Stimulated activated CD8-positive, alpha-beta memory T cell treated with anti-CD3 and anti-CD28 coated beads, Interleukin-7, amount 100 ng/mL, for 24 hours (primary cell): ENCODE data around the gene ENOSF1.
"Not testable (repeated sequence)": the region's sequence is repeated elsewhere in the genome, so short reads cannot be mapped to it uniquely, and the experiment has no call there.

Experiments
- DNase-seq: peaks from one replicate; pipeline ENCODE4 v3.0.0-alpha.2; 2020; ENCODE audit warnings: low read depth

ENOSF1 gene

DNA sequence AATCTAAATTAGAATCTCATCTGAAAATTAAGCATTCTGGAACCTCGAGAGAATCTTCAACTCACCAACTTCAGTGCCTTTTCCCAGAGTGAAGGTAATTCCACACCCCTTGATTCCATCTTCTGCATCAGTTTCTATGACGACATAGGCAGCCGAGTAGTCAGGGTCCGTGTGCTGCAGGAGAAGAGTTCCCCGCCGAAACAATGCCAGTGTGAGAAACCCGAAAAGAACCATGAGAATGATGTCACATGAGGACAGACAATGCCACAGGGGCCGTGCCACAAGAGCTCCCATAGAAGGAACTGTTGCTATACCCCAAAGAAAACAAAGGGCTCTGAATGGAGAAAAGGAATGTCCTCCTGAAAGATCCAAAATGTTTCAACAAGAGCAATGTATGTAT, 6.0 kb downstream of the ENOSF1 start:
- DNase-seq, result no peak

DNA sequence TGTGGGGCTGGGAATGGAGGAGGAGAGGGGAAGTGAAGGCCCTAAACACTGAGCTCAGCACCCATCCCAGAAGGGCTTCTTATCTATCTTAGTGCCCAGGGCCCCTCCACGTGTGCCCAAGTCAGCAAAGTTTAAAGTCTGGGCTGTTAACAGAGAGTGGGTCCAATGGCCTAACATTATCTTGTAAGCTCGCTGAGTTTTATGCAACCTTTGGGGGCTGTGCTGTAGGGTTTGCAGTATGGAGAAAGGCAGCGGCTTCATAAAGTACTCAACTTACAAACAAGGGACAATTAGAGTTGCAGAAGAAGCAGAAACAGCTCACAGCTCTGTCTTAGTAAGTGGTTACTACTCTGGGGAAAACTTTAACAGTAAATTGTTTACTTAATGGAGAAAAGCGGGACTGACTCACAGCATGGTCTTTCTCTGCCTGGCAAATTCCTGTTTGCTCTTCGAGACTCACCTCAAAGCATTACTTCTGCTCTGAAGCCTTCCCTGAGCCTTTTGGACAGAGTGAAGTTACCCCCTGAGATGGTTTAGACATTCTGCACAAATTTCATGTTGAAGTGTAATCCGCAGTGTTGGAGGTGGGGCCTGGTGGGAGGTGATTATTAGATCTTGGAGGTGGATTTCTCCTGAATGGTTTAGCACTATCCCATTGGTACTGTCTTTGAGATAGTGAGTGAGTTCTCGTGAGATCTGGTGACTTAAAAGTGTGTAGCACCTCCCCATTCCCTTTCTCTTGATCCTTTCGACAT, 9.0 kb downstream of the ENOSF1 start:
- no peak for DNase-seq

DNA sequence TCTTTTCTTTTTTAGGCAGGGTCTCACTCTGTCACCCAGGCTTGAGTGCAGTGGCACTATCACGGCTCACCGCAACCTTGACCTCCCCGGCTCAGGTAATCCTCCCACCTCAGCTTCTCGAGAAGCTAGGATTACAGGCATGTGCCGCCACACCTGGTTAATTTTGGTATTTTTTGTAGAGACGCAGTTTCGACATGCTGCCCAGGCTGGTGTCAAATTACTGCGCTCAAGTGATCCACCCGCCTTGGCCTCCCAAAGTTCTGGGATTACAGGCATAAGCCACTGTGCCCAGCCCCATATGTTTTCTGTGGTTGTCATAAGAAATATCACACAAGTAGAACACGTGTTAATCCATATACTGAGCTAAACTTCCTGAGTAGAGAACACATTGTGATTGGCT, 14.6 kb downstream of the ENOSF1 start:
- no peak for DNase-seq

DNA sequence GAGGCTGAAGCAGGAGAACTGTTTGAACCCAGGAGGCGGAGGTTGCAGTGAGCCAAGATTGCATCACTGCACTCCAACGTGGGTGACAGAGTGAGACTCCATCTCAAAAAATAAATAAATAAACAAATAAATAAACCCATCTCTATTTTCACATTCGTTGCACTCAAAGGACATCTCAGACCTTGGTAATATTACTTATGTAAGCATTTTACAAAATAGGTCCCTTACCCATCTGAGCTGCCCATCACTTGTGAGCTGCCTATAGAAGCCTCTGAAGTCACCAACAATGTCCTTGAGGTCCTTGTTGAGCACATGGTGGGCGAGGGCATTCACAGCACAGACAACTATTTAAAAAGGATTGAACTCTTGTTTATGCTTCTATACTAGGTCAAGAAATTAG, 15.4 kb downstream of the ENOSF1 start:
- no peak for DNase-seq

DNA sequence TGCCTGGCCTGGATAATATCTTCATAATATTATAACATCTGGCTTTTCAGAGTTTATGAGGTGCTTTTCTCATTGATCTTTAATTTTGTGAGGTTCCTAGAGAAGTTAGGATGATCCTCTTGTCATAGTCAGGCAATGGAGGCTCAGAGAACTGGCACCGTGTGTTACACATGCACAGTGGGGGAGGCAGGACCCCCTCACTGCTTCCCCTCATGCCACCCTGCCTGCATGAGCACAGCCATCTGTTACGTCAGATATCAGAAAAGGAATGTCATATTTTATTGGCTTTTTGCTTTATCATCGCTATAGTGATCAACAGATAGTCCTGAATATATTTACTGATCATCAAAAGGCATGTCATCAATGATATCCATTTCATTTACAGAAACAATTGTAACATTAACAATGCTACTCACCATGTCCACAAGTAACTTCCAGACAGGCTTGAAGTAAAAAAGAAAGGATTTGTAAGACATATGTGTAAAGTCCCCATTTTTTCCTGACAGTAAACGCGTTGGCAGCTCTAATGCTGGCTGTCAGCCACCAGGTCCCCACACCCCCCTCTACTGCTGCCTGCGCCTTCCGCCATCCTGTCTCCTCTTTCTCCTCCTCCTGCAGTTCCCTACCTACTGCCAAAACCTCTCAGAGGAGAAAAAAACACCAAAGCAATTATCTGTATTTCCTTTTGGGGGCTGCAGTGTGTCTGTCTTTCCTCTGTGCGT, 18.8 kb downstream of the ENOSF1 start:
- no peak for DNase-seq

DNA sequence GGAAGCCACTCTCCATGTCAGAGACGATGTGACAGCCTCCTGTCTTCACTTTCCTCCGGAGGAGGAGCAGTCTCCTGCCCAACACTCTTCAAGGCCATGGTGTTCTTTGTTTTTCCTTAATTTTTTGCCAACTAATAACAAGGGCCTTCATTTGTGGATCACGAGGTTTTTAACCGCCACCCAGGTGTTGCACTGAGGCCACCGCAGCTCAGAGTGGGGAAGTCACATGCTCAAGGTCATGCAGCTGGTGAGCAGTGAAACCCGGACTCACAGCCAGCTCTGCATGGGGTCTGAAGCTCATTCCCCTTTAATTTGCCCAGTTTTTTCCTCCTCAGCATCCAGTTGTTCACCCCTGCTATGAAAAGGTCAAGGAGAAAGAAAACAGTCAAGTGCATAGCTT, 19.6 kb downstream of the ENOSF1 start:
- DNase-seq, result no peak

DNA sequence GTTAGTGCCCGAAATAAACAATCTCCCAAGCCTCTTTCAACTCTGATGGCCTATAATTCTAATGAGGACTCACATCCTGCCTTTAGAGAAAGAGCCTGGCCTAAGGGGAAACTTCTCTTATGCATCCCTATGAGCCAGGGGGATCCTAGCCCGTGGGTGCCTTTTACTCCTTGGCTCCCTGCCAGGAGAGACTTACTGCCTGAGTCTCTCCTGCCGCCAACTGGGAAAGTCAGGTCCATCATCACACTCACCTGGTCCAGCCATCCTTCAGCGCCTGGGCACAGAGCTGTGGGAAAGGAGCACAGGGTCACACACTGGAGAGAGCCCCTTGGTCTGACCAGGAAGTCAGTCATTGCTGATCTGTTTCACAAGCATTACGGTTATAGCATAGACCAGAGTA, 24.1 kb downstream of the ENOSF1 start:
- no peak for DNase-seq

DNA sequence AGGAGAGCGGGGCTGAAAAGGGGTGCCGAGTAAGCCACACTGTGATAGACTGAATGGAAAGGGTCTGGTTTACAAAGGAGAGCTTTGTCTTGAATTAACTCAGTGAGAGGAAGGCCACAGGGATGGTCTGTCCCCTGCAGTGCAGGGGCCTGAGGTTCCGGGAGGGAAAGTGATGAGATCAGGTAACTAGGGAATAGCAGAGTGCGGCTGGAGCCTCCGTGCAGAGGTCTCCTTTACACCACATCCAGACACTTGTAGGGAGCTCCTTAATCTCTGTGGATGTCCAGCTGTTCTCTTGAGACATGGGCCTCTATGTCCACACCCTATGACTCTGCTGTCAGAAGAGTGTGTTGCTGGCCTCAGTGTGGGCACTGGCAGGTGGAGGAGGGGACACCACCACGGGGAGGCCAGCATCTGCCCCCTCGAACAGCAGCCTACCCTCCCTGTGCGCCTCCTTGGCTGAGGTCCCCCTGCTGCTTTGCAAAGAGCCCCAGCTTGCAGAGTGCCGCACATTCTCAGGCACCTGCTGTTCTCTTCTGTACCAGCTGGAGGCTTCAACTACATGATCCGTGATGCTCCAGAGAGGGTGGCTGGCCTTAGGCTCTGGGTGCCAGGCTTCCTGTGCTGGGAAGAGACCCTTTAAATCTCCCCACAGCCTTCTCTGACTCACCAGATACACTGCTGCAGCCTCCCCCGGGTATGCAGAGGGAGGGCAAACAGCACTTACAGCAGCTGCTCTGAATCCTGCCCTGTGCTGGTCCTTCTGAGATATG, 25.9 kb downstream of the ENOSF1 start:
- DNase-seq, result no peak

DNA sequence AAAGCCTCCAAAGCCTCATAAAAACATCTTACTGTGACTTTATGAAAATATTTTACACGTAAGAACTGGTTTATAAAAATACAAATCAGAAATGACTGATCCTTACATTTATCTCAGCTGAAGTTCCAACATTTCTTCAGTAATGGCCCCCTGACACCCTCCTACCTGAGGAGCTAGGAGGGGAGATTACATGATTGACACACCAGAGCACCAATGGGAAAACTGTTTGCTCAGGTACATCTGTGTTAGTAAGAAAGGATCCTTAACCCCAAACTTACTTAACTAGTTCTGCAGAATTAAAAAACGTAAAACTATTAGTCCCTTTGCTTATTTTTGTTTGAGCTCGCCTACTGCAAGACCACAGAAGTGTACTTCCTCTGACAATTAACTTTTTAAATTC, 27.0 kb downstream of the ENOSF1 start:
- DNase-seq, result no peak

DNA sequence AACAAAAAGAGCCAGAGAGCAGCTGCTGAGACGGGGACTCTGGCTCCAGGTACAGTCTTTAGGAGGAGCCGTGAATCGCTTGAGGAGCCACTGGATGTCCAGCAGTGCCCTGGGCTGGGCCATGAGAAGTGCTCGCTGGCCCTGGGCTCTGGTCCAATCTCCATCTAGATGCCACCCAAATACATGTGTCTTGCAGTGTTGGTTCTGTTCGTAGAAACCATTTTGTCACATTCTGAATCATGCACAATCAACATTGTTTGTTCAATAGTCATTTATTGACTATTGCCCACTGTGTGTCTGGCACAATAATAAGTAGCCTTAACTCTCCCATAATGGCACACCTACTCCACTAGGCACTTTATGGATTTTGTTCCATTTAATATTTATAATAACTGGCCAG, 28.9 kb downstream of the ENOSF1 start:
- no peak for DNase-seq

DNA sequence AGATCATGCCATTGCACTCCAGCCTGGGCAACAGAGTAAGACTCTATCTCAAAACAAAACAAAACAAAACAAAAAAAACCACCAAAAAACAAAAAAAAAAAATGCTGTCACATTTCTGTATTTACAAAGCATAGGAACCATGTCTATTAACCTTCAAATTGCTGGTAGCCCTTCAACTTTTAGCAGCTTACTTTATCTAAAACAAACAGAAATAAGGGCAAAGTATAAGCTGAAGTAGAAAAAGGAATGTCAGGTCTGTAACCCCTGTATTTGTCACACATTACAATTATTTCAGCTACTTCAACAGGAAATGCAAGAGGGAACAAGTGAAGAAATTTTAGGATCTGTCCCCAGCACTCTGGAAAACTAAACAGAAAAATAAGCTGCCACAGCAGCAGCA, 29.6 kb downstream of the ENOSF1 start:
- no peak for DNase-seq

DNA sequence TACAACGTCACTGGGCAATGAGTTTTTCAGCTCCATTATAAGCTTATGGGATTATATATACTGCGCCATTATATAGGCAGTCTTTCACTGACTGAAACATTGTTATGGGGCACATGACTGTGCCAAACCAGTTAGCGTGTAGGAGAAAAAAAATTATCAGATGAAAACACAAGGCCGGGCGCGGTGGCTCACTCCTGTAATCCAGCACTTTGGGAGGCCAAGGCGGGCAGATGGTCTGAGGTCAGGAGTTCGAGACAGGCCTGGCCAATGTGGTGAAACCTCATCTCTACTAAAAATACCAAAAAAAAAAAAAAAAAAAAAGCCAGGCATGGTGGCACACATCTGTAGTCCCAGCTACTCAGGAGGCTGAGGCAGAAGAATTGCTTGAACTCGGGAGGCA, 30.0 kb downstream of the ENOSF1 start:
- DNase-seq, result not testable (repeated sequence)

DNA sequence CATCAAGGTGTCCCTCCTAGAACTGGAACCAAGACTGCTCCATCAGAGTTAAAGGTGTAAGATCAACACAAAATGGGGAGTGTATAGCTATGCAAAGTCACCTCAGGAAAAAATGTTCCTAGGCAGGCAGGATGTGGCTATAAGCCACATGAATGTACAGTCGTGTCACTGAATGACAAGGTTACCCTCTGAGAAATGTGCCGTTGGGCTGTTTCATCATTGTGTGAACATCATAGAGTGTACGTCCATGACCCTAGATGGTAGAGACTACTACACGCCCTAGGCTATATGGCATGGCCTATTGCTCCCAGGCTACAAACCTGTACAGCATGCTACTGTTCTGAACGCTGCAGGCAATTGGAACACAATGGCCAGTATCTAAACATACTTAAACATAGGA, 30.4 kb downstream of the ENOSF1 start:
- no peak for DNase-seq

DNA sequence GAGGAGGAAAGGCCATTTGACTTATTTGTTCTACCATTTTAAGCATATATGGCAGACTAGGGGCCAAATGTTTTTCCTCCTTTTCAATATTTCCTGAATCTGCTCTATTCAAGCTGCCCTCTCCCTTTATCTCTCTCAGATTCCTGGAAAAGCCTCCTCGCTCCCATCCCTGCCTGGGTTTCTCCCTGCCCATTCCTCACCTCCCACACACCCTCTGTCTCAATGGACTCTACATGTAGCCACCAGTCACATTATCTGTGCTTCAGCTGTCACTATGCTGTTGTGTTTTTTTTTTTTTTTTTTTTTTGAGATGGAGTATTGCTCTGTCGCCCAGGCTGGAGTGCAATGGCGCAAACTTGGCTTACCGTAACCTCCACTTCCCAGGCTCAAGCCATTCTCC, 32.0 kb downstream of the ENOSF1 start:
- DNase-seq, result no peak

DNA sequence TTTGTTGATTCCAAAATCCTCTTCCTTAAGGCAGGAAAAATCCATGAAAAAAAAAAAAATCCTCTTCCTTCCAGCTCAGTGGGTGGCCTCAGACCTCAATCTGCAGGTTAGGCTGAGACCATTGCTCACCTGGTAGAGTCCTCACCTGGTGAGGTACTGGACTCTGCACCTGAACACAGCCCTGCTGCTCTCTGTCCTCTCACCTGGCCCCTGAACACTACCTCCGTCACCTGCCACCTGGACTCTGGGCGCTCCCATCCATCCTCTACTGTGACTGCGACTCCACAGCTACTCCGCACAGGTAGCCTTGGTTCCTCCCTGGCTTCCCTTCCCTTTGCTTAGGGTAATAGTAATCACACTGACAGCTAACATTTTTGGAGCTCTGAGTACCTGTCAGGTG, 32.9 kb downstream of the ENOSF1 start:
- DNase-seq, result no peak

DNA sequence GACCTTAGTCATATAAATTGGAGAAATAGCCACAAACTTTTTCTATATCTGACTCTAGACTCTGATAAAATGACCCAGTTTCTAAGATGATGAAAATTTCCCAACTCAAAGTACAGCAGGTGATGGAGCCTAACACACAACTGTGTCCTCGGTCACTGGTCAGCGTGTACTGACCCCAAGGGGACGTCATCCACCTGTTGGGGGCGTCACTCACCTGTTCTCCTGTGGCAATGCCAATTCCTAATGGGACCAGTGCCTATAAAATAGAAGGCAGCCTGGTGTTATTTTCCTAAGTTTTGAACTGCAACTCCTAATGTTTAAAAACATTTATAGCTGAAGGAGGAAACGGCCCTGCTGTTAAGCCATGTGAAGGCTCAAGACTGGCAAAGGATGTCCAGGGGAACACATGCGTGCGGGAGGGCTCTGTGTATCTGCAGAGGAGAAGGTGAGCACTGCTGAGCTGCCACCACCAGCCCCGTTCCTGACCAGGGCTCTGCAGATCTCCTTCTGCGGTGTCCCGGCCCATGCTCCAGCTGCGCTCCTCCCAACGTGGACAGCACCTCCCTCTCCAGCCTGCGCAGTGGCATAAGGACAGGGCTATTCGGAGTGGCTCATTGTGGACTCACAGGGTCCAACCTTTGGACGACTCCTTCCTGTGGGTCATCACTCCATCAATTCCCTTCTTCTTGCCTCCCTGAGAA, 33.8 kb downstream of the ENOSF1 start:
- no peak for DNase-seq

DNA sequence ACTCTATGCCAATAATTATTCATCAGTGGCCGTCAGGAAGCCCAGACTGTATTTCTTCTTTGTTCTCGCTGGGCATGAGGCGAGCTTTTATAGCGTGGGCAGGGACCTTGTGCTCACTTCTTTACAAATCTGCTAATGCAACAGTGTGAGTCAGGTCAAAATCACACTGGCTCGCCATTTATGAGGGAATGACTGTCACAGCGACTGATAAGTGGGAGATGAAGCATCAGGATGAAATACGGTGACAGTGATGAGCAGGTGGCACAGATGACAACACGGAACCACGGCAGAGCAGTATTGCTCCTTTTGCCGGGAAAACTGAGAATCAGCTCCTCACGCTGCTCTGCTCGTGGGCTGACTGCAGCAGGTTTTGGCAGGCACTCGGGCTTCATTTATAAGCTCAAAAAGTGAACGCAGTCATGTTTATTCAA, 34.5 kb downstream of the ENOSF1 start:
- DNase-seq, result no peak

DNA sequence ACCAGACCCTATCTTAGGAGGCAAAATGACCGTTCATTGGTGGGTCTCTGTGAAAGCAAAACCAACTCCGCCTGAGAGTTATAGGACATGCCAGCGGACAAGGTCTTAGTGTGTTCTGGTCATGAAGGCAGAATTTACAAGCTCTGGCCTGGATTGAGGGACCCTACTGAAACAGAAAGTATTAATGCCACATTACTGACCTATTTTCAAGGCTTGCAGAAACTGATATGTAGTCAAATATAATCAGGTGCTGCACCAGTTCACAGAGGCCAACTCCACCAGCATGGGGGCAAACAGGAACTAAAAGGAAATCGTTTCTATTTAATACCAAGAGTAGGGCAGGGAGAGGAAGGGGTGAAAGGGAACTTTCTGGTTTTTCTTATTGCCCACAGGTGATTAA, 35.3 kb downstream of the ENOSF1 start:
- DNase-seq, result no peak

DNA sequence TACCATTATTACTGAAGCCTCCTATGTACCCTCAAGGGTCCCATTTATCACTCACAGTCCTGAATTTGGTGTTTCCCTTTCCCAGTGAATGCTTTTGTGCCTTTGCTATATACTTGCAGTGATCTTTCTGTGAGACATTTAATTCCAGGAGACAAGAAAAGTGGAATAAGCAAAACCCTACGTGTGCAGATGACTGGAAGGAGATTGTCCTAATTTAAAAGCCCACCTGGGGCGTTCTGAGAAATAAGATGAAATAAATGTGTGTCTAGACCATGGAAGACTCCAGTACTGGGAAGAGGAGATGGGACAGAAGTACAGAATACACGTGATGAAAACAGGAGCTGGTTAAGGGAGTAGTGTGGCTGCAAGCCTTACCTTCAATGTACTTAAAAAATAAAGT, 35.7 kb downstream of the ENOSF1 start:
- no peak for DNase-seq

DNA sequence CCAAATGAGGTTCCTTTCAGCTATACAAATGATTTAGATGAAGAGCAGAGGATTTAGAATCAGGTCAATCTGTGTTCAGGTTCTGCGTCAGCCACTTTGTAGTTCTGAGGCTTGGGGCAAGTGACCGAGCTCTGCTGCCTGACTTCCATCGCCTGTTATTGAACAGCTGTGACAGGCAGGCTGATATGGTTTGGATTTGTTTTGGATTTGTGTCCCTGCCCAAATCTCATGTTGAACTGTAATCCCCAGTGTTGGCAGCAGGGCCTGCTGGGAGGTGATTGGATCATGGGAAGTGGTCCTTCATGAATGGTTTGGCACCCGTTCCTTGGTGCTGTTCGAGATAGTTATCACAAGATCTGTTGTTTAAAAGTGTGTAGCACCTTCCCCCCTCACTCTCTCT, 36.4 kb downstream of the ENOSF1 start:
- no peak for DNase-seq

DNA sequence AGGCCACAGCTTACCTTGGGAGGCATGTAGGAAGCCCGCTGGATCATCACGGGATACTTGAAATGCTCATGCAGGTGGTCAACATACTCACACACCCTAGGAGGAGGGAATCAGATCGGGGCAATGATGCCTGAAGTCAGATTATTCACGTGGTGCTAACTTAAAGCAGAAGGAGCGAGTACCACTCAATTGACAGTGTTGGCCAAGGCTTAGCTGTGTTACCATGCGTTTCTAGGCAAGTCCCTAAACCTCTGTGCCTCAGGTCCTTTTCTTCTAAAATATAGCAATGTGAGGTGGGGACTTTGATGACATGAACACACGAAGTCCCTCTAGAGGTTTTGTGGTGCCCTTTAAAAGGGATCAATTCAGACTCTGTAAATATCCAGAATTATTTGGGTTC, 37.1 kb downstream of the ENOSF1 start:
- no peak for DNase-seq

DNA sequence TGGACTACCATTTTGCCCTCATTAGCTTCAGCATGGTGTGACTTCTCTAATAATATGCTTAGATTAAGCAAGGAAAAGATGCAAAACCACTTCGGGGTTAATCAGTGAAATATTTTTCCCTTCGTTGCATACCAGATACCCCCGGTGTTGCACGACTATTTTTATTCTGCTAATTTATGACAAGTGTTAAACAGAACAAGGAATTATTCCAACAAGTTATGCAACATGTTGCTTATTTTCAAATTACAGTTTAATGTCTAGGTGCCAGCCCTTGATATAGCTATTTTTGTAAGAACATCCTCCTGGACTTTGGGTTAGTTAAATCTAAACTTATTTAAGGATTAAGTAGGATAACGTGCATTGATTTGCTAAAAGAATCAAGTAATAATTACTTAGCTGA, 38.7 kb downstream of the ENOSF1 start:
- no peak for DNase-seq

DNA sequence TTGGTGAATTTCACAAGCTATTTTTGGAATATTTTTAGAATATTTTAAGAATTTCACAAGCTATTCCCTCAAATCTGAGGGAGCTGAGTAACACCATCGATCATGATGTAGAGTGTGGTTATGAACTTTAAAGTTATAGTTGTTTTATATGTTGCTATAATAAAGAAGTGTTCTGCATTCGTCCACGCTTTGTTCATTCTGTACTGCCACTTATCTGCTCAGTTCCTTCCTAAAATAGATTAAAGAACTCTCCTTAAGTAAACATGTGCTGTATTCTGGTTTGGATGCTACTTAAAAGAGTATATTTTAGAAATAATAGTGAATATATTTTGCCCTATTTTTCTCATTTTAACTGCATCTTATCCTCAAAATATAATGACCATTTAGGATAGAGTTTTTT, 39.1 kb downstream of the ENOSF1 start:
- DNase-seq, result no peak
